Measurements from ENCODE around the gene TNFRSF6B.
"Not testable (repeated sequence)": the region's sequence is repeated elsewhere in the genome, so short reads cannot be mapped to it uniquely, and the experiment has no call there.

Gene TNFRSF6B, protein sequence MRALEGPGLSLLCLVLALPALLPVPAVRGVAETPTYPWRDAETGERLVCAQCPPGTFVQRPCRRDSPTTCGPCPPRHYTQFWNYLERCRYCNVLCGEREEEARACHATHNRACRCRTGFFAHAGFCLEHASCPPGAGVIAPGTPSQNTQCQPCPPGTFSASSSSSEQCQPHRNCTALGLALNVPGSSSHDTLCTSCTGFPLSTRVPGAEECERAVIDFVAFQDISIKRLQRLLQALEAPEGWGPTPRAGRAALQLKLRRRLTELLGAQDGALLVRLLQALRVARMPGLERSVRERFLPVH

DNA sequence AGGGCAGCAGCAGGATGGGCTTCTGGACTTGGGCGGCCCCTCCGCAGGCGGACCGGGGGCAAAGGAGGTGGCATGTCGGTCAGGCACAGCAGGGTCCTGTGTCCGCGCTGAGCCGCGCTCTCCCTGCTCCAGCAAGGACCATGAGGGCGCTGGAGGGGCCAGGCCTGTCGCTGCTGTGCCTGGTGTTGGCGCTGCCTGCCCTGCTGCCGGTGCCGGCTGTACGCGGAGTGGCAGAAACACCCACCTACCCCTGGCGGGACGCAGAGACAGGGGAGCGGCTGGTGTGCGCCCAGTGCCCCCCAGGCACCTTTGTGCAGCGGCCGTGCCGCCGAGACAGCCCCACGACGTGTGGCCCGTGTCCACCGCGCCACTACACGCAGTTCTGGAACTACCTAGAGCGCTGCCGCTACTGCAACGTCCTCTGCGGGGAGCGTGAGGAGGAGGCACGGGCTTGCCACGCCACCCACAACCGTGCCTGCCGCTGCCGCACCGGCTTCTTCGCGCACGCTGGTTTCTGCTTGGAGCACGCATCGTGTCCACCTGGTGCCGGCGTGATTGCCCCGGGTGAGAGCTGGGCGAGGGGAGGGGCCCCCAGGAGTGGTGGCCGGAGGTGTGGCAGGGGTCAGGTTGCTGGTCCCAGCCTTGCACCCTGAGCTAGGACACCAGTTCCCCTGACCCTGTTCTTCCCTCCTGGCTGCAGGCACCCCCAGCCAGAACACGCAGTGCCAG lies at the start of gene TNFRSF6B:
TNFRSF6B (plus strand) TSS at position 25 of the 729 bp plus-strand sequence; CDS start at position 141, 116 bp downstream.
- TF ChIP-seq, protein P1, sequence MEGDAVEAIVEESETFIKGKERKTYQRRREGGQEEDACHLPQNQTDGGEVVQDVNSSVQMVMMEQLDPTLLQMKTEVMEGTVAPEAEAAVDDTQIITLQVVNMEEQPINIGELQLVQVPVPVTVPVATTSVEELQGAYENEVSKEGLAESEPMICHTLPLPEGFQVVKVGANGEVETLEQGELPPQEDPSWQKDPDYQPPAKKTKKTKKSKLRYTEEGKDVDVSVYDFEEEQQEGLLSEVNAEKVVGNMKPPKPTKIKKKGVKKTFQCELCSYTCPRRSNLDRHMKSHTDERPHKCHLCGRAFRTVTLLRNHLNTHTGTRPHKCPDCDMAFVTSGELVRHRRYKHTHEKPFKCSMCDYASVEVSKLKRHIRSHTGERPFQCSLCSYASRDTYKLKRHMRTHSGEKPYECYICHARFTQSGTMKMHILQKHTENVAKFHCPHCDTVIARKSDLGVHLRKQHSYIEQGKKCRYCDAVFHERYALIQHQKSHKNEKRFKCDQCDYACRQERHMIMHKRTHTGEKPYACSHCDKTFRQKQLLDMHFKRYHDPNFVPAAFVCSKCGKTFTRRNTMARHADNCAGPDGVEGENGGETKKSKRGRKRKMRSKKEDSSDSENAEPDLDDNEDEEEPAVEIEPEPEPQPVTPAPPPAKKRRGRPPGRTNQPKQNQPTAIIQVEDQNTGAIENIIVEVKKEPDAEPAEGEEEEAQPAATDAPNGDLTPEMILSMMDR (IDR thresholded peaks at IDR 0.05; ENCODE audit: low read depth, low read length, missing control alignments) = no peak
- no peak within 1 kb of the TSS for H3K4me3 ChIP-seq (ENCODE audit: low read depth, low read length)
- DNase-seq (ENCODE audit: low read depth) = no peak

DNA sequence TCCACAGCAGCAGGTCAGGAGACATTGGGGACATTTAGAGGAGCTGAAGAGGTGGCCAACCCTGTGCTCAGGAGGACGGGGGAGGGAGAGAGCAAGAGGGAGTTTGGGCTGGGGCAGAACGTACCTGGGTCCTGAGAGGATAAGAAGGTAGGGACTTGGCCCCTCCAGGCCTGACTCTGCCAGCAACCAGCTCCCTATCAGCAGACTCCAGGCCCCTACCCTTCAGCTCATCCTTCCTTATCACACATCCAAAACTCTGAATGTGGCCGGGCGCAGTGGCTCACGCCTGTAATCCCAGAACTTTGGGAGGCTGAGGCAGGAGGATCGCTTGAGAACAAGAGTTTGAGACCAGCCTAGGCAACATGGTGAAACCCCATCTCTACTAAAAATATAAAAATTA lies 48.3 kb upstream of the TNFRSF6B start:
- H3K4me3 ChIP-seq (ENCODE audit: low read depth, low read length) = no peak overlapping the region
- no peak for DNase-seq (ENCODE audit: low read depth)
- TF ChIP-seq, protein P1 (IDR thresholded peaks at IDR 0.05; ENCODE audit: low read depth, low read length, missing control alignments) = no peak

DNA sequence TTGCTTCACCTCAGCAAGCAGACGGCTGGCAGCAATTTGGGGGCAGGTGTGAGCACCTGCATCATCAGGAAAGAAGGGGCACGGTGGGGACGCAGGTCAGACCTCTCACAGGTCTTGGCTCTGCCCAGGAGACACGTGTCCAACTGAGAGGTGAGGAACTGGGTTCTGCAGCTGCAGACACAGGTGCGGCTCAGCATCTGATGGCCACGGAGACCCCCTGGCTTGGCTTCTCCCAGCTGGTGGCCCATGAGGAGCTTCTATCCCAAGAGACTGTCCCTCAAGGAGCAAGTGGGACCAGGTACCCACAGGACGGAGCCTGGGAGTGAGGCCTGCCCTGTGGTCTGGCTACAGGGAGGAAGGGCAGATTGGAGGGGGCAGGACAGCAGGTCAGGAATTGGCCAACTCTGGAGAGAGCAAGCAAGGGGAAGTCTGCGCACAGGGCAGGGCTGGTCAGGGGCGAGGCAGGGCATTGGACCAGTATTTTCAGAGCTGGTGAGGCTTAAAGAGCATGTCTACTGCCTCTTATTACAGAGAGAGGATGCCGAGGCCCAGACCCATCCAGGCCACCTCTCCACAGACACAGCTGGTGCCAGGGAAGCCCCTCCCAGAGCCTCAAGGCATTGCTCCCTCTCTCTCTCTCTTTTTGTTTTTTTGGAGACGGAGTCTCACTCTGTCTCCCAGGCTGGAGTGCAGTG lies 47.4 kb upstream of the TNFRSF6B start:
- no peak overlapping the region for H3K4me3 ChIP-seq (ENCODE audit: low read depth, low read length)
- no peak for DNase-seq (ENCODE audit: low read depth)
- TF ChIP-seq, protein P1 (IDR thresholded peaks at IDR 0.05; ENCODE audit: low read depth, low read length, missing control alignments) = no peak

DNA sequence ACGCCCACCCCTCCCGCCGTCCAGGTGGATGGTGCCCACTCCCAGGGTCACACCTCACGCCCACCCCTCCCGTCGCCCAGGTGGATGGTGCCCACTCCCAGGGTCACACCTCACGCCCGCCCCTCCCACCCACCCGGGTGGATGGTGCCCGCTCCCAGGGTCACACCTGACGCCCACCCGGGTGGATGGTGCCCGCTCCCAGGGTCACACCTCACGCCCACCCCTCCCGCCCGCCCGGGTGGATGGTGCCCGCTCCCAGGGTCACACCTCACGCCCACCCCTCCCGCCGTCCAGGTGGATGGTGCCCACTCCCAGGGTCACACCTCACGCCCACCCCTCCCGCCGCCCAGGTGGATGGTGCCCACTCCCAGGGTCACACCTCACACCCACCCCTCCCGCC lies 46.0 kb upstream of the TNFRSF6B start:
- not testable (repeated sequence) for H3K4me3 ChIP-seq (ENCODE audit: low read depth, low read length); DNase-seq (ENCODE audit: low read depth)

DNA sequence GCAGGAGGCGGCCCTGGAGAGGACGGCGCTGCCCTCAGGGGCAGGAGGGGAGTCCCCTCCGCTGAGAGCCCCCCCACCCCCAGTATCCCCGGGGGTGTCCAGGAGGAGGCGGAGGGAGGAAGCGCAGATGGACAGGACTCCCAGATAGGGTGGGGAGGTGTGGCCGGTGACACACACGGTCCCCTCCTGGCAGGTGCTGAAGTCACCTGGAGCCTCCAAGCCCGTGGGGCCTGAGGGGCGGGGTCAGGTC lies 44.6 kb upstream of the TNFRSF6B start:
- no peak overlapping the region for H3K4me3 ChIP-seq (ENCODE audit: low read depth, low read length)
- TF ChIP-seq, protein P1 (IDR thresholded peaks at IDR 0.05; ENCODE audit: low read depth, low read length, missing control alignments) = no peak
- no peak for DNase-seq (ENCODE audit: low read depth)

DNA sequence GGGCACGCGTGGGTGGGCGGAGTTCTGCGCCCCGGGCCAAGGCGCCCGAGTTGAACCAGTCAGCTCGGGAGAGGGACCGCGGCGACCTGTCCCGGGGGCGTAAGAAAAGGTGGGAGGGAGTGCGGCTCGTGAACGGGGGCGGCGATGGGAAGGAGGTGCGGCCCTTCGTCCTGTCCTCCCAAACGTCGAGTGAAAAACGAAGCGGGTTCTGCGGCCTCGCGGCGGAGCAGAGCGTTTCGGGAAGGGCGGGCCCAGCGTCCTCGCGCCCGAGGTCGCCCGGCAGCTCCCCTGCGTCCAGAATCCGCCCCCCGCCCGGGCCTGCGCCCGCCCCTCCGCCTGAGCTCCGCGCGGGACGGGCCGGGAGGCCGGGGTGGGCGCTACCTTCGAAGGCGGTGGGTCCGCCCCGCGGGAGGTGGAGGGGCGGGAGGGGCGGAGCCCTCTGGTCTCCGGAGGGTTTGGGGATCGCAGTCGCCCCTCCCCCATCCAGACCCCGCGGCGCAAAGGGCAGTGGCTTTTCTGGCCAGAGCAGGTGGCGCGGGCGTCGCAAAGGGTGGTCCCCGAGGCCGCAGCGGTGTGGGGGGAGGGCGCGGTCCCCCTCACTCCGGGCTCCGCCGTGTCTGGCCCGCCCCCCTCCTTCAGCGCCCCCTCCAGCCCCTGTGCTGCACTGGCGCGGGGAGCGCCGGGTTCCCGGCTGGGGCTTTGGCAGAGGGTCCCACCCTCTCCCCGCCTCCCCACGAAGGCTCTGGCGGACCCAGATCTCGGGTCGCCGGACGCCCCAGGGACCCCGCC lies 44.1 kb upstream of the TNFRSF6B start:
- no peak for DNase-seq (ENCODE audit: low read depth)
- TF ChIP-seq, protein P1 (IDR thresholded peaks at IDR 0.05; ENCODE audit: low read depth, low read length, missing control alignments) = no peak
- no peak overlapping the region for H3K4me3 ChIP-seq (ENCODE audit: low read depth, low read length)

All from GM12864 (cell line).